HG02840 (cell line): ENCODE measurements around the gene TCP11X1.
"Not testable (repeated sequence)": the region's sequence is repeated elsewhere in the genome, so short reads cannot be mapped to it uniquely, and the experiment has no call there.

ENCODE experiments used
- ATAC-seq: cut with Tn5 transposase; IDR thresholded peaks from one replicate; pipeline ENCODE4 v1.9.1; 2021; ENCODE audit warnings: mild to moderate bottlenecking, moderate library complexity, moderate number of reproducible peaks; ENCODE audit not compliant: unreplicated experiment, low FRiP score

Gene TCP11X1

DNA sequence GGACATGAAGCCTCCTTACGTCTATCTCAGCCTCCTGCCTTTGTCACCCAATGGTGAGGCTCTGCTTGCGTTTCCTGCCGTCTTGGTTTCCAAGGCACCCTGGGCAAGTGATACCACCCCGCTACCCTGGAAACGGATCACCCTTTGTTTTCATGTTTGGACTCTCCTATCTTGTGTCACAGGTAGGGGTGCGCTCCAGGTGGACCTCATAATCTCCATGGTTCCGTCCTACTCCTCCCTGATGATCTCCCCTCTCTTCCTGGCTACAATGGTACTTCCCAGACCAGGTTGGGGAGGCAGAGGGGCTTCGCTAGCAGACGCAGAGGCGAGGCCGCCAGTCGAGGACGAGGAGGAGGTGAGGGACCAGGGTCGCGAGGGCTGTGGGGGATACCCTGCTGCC lies at the start of gene TCP11X1:
TSS of gene TCP11X1 (plus strand) at position 316 of the 400 bp plus-strand sequence.
- not testable (repeated sequence) for ATAC-seq

DNA sequence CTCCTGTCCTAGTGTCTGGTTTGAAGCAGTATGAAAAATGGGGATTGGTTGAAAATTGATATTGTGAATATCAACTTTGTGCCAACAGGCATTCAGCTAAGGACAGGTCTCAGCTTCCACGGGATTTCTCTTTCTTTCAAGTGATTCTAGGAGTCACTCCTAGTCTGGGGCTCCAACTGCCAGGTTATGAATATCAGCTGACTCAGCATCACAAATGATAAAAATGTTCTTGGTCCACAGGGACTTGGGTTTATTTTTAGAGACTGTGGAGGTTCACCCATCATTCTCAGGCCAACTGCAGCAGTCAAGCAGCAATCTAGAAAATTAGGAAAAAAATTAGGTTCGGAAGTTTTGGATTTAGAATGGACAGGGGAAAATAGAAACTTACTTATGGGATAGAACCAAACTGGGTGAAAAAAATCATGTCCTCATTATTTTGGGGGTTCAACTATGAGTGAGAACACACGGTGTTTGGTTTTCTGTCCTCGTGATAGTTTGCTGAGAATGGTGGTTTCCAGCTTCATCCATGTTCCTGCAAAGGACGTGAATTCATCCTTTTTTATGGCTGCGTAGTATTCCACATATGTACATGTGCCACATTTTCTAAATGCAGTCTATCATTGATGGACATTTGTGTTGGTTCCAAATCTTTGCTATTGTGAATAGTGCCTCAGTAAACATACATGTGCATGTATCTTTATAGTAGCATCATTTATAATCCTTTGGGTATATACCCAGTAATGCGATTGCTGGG lies 29.0 kb upstream of the TCP11X1 start:
- no peak for ATAC-seq

DNA sequence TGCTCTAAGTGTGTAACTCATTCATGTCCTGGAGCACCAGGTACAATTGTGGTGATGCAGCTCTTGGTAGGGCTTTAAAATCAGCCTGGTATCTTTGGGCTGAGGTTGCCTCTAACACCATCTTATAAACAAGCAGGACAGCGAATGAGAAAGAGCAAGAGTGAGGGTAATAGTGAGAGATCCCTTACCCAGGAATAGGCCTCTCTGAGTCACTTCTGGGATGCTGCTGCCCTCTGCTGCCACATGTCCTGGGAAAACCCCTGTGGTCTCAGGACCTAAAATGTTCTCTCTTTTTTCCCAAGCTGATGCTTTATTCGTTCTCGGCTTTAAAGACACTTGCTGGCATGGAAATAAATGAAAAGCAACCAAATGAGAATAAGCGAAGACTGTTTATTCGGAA lies 7.2 kb upstream of the TCP11X1 start:
- not testable (repeated sequence) for ATAC-seq

DNA sequence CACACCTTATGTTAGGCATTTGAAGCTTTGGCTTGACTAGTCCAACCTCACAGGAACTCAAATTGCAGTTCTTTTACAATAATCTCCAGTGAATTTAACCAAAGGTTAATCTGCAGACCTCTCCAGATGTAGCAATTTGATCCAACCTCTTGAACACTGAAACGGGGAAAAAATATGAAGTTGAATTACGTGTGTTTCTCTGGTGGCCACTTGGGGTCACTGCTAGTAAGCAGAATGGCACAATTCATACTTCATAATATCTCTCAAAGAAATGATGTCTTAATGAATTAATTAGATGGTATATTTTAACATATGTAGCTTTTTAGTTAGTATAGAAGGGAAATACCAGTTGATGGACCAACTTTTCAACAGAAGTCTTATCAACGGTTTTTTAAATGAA lies 1.4 kb downstream of the TCP11X1 start:
- ATAC-seq, result not testable (repeated sequence)

DNA sequence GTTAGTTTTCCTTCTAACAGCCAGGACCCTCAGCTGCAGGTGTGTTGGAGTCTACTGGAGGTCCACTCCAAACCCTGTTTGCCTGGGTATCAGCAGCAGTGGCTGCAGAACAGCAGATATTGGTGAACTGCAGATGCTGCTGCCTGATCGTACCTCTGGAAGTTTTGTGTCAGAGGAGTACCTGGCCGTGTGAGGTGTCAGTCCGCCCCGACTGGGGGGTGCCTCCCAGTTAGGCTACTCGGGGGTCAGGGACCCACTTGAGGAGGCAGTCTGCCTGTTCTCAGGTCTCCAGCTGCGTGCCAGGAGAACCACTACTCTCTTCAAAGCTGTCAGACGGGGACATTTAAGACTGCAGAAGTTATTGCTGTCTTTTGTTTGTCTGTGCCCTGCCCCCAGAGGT lies 20.6 kb downstream of the TCP11X1 start:
- ATAC-seq, result not testable (repeated sequence)

DNA sequence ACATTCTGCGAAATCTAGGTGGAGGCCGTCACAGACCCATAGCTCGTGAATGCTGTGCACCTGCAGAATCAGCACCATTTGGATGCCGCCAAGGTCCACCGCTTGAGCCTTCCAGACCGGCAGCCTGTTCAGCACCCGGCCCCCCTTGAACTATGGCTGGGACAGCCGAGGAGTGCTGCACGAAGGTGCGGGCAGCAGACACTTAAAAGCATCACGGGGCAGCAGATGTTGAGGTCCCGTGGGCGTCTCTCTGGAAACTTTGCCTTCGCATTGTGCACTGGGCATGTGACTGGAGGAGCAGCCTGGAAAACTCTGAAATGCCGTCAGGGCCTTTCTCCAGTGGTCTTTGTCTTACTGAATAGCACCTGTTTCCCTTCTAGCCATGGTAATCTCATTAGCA lies 25.2 kb downstream of the TCP11X1 start:
- ATAC-seq, result not testable (repeated sequence)

DNA sequence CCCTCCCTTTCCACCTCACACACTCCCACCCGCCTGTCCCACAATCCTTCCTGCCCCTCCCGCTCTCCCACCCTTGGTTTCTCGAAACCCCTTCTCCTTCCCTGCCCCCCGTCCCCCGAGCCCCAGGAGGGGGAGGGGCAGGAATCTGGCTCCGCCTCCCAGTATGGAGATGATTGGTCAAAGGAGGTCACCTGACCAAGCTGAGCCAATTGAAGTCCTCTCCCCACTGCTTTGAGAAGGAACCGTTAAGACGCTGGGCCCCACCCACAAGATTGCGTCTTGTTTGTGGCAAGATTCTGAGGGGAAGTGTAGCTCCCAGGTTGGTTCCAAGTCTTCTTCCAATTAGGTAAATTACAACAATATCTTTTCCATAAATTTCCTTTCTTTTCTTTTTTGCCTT lies 31.8 kb downstream of the TCP11X1 start, which contains the start of gene NXF2:
TSS of gene NXF2 (plus strand) at position 275 of the 400 bp plus-strand sequence. CDS start 59,912 bp downstream, outside the sequence.
- ATAC-seq, result not testable (repeated sequence)

DNA sequence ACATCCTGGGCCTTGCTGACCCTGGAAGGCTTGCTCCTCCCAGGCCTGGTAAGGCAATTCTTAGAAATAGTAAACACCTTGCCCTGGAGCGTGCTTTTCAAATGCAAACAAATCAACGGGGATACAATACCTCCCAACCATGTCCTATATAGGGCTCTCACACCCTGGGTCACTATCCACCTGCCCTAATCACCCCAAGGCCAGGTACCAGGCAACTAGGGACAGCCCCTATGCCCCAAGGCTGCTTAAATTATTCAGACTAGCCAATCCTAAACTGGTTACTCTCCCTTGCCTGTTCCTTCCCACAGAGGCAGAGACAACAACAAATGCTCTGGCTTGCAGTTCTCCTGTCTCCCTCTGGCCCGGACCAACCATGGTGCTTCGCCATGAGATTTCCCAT lies 57.1 kb downstream of the TCP11X1 start:
- ATAC-seq, result not testable (repeated sequence)
